Measurements from ENCODE around the gene PSMB10. TPM values are rescaled to one million over a fixed set of nuclear protein-coding genes. Genes with fewer than 3 reads are reported as not detected.

The PSMB10 gene
- total RNA-seq, 1 donor from 2014 or later: 68.8 TPM

GRCh38 chr16:67963662-67964321 is 27.1 kb upstream of the PSMB10 start:
- DNase-seq (ENCODE audit: low spot score): no peak

GRCh38 chr16:67963292-67963661 is 26.6 kb upstream of the PSMB10 start:
- no peak for DNase-seq (ENCODE audit: low spot score)

GRCh38 chr16:67962135-67962534 is 25.5 kb upstream of the PSMB10 start:
- no peak for DNase-seq (ENCODE audit: low spot score)

- peak; percentile 73 for DNase-seq (ENCODE audit: low spot score)
These were observed 24.9 kb upstream of the PSMB10 start for GRCh38 chr16:67961551-67961957.

- no peak for DNase-seq (ENCODE audit: low spot score)
These were observed 23.1 kb upstream of the PSMB10 start for GRCh38 chr16:67959536-67960329.

- DNase-seq (ENCODE audit: low spot score): no peak
These were observed 21.0 kb upstream of the PSMB10 start for GRCh38 chr16:67957622-67958021.

GRCh38 chr16:67954421-67955196 is 18.0 kb upstream of the PSMB10 start:
- no peak for DNase-seq (ENCODE audit: low spot score)

- DNase-seq (ENCODE audit: low spot score): no peak
These were observed 17.2 kb upstream of the PSMB10 start for GRCh38 chr16:67953641-67954375.

GRCh38 chr16:67951485-67951884 is 14.8 kb upstream of the PSMB10 start:
- no peak for DNase-seq (ENCODE audit: low spot score)

- DNase-seq (ENCODE audit: low spot score): no peak
These were observed 13.7 kb upstream of the PSMB10 start for GRCh38 chr16:67950335-67950843.

GRCh38 chr16:67949645-67950044 is 13.0 kb upstream of the PSMB10 start:
- DNase-seq (ENCODE audit: low spot score): no peak

GRCh38 chr16:67948015-67948414 is 11.4 kb upstream of the PSMB10 start:
- DNase-seq (ENCODE audit: low spot score): no peak

GRCh38 chr16:67946966-67947558 is 10.4 kb upstream of the PSMB10 start:
- DNase-seq (ENCODE audit: low spot score): no peak

- DNase-seq (ENCODE audit: low spot score): no peak
These were observed 9.5 kb upstream of the PSMB10 start for GRCh38 chr16:67946128-67946569.

GRCh38 chr16:67945392-67945933 is 8.8 kb upstream of the PSMB10 start:
- DNase-seq (ENCODE audit: low spot score): no peak

GRCh38 chr16:67944690-67945391 is 8.2 kb upstream of the PSMB10 start:
- DNase-seq (ENCODE audit: low spot score): no peak

GRCh38 chr16:67943619-67944504 is 7.2 kb upstream of the PSMB10 start, which contains the start of gene LCAT:
LCAT (minus strand) TSS chr16:67944120; CDS start chr16:67944101, 19 bp downstream.
- DNase-seq (ENCODE audit: low spot score): peak; percentile 52

GRCh38 chr16:67943256-67943618 is 6.6 kb upstream of the PSMB10 start:
- DNase-seq (ENCODE audit: low spot score): no peak
